IPS DF 4.7 (cell line): ENCODE measurements around the gene ERICH2.

ENCODE experiments used
- DNase-seq: peaks from one replicate; pipeline ENCODE4 v3.0.0-alpha.2; 2013; ENCODE audit warnings: low spot score; ENCODE audit errors: extremely low read depth

ERICH2 gene

DNA sequence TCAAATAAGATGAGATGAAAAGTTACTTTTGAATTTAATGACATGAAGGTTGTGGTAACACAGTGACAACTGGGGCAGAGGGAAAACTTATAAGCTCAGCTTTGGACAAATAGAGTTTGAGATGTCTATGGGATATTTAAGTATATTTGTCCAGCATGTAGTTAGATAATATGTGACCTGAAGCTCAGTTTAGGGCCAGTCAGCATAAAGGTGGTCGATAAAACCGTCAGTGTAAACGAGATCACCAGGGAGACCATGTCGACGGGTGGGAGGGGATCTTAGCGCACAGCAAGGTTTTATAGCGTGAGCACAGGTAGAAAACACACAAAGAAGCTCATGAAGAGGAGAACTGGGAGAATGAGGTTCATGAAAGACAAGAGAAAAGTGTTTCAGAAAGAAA lies 7.4 kb upstream of the ERICH2 start:
- DNase-seq = no peak

DNA sequence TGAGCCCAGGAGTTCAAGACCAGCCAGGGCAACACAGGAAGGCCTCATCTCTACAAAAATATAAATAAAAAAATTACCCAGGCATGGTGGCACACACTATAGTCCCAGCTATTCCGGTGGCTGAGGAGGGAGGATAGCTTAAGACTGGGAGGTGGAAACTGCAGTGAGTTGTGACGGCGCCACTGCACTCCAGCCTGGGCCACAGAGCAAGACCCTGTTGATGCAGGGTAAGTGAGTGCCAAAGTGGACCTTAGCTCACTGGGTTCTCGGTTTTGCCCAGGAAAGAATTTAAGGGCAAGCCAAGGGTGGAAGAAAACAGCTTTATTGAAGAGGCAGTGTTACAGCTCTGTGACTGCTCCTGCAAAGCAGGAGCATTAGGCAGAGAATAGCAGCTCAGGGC lies 6.9 kb upstream of the ERICH2 start:
- no peak for DNase-seq

DNA sequence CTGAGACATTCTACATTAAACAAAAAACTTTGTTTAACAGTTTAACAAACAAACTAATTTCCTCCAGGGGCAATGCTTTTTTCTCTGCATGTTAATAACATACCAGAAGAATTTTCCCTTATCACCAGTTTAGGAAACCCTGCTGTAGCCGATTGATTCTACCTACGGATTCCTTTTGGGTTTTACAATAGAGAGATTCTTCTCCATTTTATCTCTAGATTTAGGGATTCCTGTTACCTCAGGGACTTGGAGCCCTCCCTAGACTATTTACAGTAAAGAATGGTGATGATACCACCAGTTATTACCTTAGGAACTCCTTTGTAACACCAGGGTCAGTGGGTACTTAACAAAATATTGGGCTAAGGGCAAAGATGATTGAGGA lies 5.3 kb upstream of the ERICH2 start:
- DNase-seq = no peak

GRCh38 chr2:170766693-170767092 lies 3.5 kb upstream of the ERICH2 start:
- DNase-seq = no peak

DNA sequence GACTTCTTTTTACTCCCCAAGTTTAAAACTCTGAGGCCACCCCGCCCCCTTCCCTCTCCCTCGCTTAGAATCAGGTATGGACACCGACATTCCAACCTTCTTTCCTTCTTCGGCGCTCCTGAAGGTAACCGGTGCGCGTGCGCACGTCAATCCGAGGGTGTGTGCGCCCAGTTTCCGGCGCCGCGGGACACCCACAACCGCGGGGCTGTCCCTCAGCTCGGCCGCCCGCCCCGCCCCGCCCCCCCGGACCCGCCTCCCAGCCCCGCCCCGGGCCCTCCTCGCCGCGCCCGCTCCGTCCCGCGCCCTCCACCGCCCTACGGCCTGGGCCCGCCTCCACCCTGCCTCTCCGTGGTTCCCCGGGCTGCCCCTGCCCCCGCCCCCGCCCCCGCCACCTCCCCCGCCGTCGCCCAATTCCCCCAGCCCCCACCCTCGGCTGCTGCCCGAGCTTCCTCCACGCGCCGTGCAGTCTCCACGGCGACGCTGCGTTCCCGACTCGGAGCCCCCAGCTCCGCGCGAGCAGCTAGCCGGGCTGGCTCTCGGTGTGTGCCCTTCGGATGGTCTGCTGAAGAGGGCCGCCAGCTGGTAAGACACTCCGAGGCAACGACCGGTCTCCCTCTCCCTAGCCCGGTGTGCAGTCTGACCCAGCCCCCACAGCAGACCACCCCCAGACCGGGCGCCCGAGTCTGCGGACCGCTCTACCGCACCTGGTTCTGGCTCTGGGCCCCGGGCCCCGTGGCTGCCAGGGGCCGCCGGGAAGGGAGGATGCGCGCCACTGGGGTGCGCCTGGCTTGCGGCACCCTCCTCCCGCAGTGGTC lies 635 bp downstream of the ERICH2 start:
- no peak for DNase-seq

DNA sequence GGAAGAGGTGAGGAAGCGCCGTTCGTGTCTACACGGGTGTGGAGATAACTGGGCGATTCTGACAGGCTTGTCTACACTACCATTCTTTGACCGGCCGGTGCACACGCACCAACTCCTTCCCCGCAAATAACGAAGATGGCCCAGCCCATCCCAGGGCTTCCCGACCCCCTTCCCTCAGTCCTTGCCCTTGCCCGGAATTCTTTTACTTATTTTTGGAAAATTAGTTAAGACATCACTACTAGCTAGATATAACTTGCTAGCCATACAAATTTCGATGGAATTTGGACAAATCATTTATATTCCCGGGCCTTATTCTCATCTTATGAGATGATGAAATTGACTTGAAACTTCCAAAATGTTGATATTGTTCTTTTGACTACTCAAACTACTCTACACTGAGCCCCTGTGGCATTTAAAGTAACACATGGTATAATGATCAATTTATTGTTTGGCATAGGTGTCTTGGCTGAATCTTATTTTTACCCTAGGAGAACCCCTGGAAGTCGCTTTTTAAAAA lies 1.3 kb downstream of the ERICH2 start:
- DNase-seq = no peak

- DNase-seq = no peak
Measured at GRCh38 chr2:170772295-170772694, 2.1 kb downstream of the ERICH2 start.

DNA sequence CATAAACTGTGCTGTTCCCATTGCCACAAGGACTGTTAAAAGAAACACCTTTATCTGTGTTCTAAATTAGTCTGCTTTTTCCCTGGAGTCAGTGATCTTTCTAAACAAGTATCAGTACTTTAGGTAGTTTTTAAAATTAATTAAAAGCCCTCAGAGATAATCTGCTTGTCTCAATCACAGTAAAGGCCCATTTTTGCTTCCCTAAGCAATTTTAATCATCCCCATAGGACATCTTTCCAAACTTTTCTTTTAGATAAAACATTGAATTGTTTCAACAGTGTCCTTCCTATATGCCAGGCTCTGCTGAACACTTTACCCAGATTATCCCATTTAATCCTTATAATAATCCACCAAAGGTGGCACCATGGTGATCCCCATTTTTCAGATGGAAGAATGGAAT lies 3.9 kb downstream of the ERICH2 start:
- DNase-seq = no peak

DNA sequence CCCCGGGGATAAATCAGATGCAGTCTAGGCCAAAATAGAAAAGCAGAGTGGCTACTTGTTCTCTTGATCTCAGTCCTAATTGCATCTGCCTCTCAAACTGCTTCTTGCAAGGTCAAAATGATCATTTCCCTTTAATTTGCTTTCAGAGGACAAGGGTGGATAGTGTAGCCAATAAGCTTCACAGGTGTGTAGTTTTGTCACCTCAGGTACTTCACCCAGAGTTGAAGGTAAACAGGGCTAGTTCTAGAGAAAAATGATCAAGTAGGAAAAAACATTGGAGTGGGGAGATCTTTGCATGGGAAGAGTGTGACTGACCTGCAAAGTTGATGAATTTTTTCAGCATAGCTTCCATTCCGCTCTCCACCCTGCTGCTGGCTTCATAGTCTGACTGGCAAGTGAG lies 8.7 kb downstream of the ERICH2 start:
- DNase-seq = no peak

- DNase-seq = no peak
Measured at GRCh38 chr2:170779304-170779703, 9.1 kb downstream of the ERICH2 start.

GRCh38 chr2:170782673-170783072 lies 12.5 kb downstream of the ERICH2 start:
- no peak for DNase-seq

- no peak for DNase-seq
Measured at GRCh38 chr2:170783549-170783948, 13.4 kb downstream of the ERICH2 start.

- DNase-seq = no peak
Measured at GRCh38 chr2:170798996-170799395, 28.8 kb downstream of the ERICH2 start.

DNA sequence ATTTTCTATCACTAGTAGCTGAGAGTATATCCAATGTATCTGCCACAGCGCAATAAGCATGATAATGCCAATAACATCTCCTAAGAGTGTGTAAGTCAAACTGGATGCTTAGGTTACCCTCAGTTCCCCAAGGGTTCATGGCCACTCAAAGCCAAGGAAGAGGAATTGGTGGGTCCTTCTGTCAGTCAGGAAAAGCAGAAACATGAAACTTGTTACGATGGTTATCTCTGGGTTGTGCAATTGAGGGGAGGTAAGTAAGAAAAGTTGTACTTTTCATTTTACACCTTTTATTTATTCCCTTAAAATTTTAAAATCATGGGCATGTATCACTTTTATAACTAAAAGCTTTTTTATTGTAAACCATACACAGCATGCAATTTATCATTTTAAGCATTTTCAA lies 36.4 kb downstream of the ERICH2 start:
- DNase-seq = no peak

GRCh38 chr2:170812710-170813600 lies 42.8 kb downstream of the ERICH2 start:
- DNase-seq = no peak

DNA sequence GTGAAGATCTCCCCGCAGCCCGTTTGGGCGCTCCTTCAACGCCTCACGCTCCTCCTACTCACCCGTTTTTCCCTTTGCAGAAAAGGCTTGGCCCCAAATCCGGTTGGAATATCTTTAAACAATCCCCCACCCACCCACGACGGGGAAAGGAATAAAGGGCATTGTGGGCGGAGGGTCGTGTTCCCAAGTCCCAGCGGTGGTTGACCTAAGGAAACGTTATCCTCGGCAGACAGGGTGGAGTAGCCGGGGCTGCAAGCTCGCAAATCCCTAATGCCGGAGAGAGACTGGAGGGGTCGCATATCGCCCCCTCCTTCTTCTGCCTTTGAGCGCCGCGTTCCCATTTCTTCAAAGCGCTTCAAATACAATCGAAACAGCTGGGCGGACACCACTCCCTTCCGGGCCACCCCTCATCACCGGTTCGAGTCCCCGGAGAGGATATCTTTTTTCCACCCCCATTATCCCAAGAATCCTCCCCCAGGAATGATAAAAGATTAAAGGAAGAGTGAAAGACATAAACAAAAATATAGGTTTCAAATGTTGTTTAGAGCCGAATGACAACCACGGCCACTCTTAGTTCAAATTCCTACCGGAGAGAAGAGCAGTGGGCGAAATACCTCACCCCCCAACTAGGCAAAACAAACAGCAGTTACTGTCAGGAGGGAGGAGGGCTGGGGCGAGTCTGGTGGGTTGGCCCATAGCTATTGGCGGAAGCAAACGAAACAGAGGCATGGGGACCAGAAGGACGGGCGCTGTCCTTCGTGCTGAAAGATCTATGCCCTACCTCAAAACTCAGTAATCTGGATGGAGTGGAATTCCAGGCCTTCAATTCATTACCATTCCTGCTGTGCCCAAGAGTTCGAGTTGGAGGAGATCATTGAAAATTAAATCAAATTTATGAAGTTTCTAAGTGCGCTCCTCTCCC lies 43.7 kb downstream of the ERICH2 start:
- DNase-seq = no peak

- no peak for DNase-seq
Measured at GRCh38 chr2:170814533-170815230, 44.5 kb downstream of the ERICH2 start.

DNA sequence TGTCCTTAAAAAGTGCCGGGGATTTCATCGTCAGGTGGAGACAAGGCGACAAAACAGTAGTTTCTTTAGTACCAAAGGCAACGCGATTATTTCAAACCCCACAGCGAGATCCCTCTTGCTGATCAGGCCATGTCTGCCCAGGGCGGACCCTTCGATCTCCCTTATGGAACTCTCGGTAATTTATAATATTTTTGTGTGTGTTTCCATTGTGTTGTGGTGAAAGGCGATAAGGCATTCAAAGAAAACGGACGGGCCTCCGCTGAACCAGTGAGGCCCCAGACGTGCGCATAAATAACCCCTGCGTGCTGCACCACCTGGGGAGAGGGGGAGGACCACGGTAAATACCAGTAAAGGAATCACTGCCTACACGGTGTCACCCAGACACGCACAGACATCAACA lies 45.1 kb downstream of the ERICH2 start:
- DNase-seq = no peak

GRCh38 chr2:170815746-170816503 lies 45.7 kb downstream of the ERICH2 start:
- DNase-seq = no peak

GRCh38 chr2:170816504-170817092 lies 46.4 kb downstream of the ERICH2 start, which contains the start of gene GAD1:
Gene GAD1 (plus strand): TSS chr2:170816887. CDS start chr2:170818592, 1,705 bp downstream.
- no peak for DNase-seq
